Stimulated activated effector memory CD8-positive, alpha-beta T cell treated with anti-CD3 and anti-CD28 coated beads, Interleukin-12 subunit alpha, Interleukin-12 subunit beta, amount 100 ng/mL, for 72 hours (primary cell): ENCODE measurements around the gene EIF4B.

Source experiments
- ATAC-seq: fragments of 150-1000 bp; cut with Tn5 transposase; 2 replicates; pipeline ENCODE4 v1.10.0; 2021
- DNase-seq, 2 donors: peaks; one replicate each; pipeline ENCODE4 v3.0.0; 2021 to 2022; ENCODE audit warnings: low spot score in 2 of 2
- H3K27ac Mint-ChIP-seq: one replicate; pipeline ENCODE4 v1.8.0; 2022; ENCODE audit warnings: mild to moderate bottlenecking, mixed read lengths
- H3K36me3 Mint-ChIP-seq: one replicate; pipeline ENCODE4 v1.8.0; 2022; ENCODE audit warnings: mild to moderate bottlenecking, mixed read lengths
- H3K4me1 Mint-ChIP-seq: one replicate; pipeline ENCODE4 v1.8.0; 2022; ENCODE audit warnings: mixed read lengths
- H3K4me3 Mint-ChIP-seq: one replicate; pipeline ENCODE4 v1.8.0; 2022; ENCODE audit warnings: mild to moderate bottlenecking, mixed read lengths
- H3K9me3 Mint-ChIP-seq: one replicate; pipeline ENCODE4 v1.8.0; 2022; ENCODE audit warnings: mixed read lengths

Gene EIF4B

GRCh38 chr12:53047221-53048032 is 41.2 kb downstream of the EIF4B start:
- peak; percentile 68 to 85 for DNase-seq
- Mint-ChIP-seq H3K9me3 (no peaks in the 10 kb centered on the region), H3K27ac (peak overlapping the region; percentile 89), H3K36me3 (peaks cover 16% of the 10 kb centered on the region), H3K4me3 (peak overlapping the region; percentile 87), H3K4me1 (peaks cover 57% of the 10 kb centered on the region)
- ATAC-seq, result peak; percentile 80

- no peaks in the 10 kb centered on the region for H3K9me3 Mint-ChIP-seq
- peaks cover 57% of the 10 kb centered on the region for H3K4me1 Mint-ChIP-seq
- H3K4me3 Mint-ChIP-seq, result peak overlapping the region; percentile 87
- ATAC-seq (no peak), DNase-seq (peak in 1 of 2 donors; percentile 52)
- H3K27ac Mint-ChIP-seq, result peak overlapping the region; percentile 61
- peaks cover 13% of the 10 kb centered on the region for H3K36me3 Mint-ChIP-seq
Measured at GRCh38 chr12:53048033-53048779, 42.0 kb downstream of the EIF4B start.

- DNase-seq, result peak in 1 of 2 donors; percentile 55
- Mint-ChIP-seq H3K4me3 (no peak overlapping the region), H3K36me3 (peaks cover 13% of the 10 kb centered on the region), H3K4me1 (peaks cover 62% of the 10 kb centered on the region), H3K9me3 (no peaks in the 10 kb centered on the region), H3K27ac (peak overlapping the region; percentile 26)
- ATAC-seq, result no peak
Measured at GRCh38 chr12:53048780-53049401, 42.6 kb downstream of the EIF4B start.

- Mint-ChIP-seq H3K9me3 (no peaks in the 10 kb centered on the region), H3K4me1 (peaks cover 63% of the 10 kb centered on the region), H3K36me3 (peaks cover 19% of the 10 kb centered on the region), H3K27ac (peak within 1 kb of the TSS; percentile 26), H3K4me3 (no peak within 1 kb of the TSS)
- DNase-seq (no peak), ATAC-seq (no peak)
Measured at GRCh38 chr12:53049571-53050318, 43.5 kb downstream of the EIF4B start, which contains the start of gene TNS2. Gene TNS2, plus strand, starts transcription at chr12:53050065. Its CDS starts 121 bp downstream, at chr12:53050186.

- ATAC-seq, result no peak
Measured at GRCh38 chr12:53050426-53051057, 44.3 kb downstream of the EIF4B start.

GRCh38 chr12:53051058-53051880 is 45.0 kb downstream of the EIF4B start:
- peaks cover 55% of the 10 kb centered on the region for H3K4me1 Mint-ChIP-seq
- H3K36me3 Mint-ChIP-seq, result peaks cover 12% of the 10 kb centered on the region
- ATAC-seq (no peak), DNase-seq (no peak)
- no peak overlapping the region for H3K4me3 Mint-ChIP-seq
- no peaks in the 10 kb centered on the region for H3K9me3 Mint-ChIP-seq
- H3K27ac Mint-ChIP-seq, result no peak overlapping the region

More at GRCh38 chr12:53050426-53051057, 44.3 kb downstream of the EIF4B start:
- no peak for DNase-seq
- peaks cover 18% of the 10 kb centered on the region for H3K36me3 Mint-ChIP-seq
- H3K4me1 Mint-ChIP-seq, result peaks cover 60% of the 10 kb centered on the region
- no peak overlapping the region for H3K4me3 Mint-ChIP-seq
- H3K9me3 Mint-ChIP-seq, result no peaks in the 10 kb centered on the region
- no peak overlapping the region for H3K27ac Mint-ChIP-seq

GRCh38 chr12:53051881-53052412 is 45.7 kb downstream of the EIF4B start:
- no peak for DNase-seq
- peaks cover 12% of the 10 kb centered on the region for H3K36me3 Mint-ChIP-seq
- no peak for ATAC-seq
- H3K9me3 Mint-ChIP-seq, result no peaks in the 10 kb centered on the region
- H3K4me1 Mint-ChIP-seq, result peaks cover 48% of the 10 kb centered on the region
- H3K4me3 Mint-ChIP-seq, result no peak overlapping the region
- no peak overlapping the region for H3K27ac Mint-ChIP-seq

- Mint-ChIP-seq H3K4me3 (no peak overlapping the region), H3K9me3 (no peaks in the 10 kb centered on the region), H3K36me3 (peaks cover 10% of the 10 kb centered on the region), H3K27ac (no peak overlapping the region), H3K4me1 (peaks cover 47% of the 10 kb centered on the region)
- no peak for DNase-seq
- ATAC-seq, result no peak
Measured at GRCh38 chr12:53052419-53053217, 46.4 kb downstream of the EIF4B start.

- peak overlapping the region; percentile 90 for H3K27ac Mint-ChIP-seq
- ATAC-seq, result peak; percentile 4
- no peaks in the 10 kb centered on the region for H3K9me3 Mint-ChIP-seq
- H3K4me3 Mint-ChIP-seq, result peak overlapping the region; percentile 89
- H3K36me3 Mint-ChIP-seq, result peaks cover 6% of the 10 kb centered on the region
- DNase-seq, result peak in 1 of 2 donors; percentile 70
- peaks cover 41% of the 10 kb centered on the region for H3K4me1 Mint-ChIP-seq
Measured at GRCh38 chr12:53053218-53054111, 47.2 kb downstream of the EIF4B start.

GRCh38 chr12:53054112-53054878 is 48.0 kb downstream of the EIF4B start:
- Mint-ChIP-seq H3K4me1 (peaks cover 33% of the 10 kb centered on the region), H3K27ac (peak overlapping the region; percentile 90), H3K4me3 (peak overlapping the region; percentile 89), H3K9me3 (no peaks in the 10 kb centered on the region), H3K36me3 (peaks cover 6% of the 10 kb centered on the region)
- DNase-seq (peak; percentile 85 to 96), ATAC-seq (peak; percentile 92)

GRCh38 chr12:53055471-53056266 is 49.4 kb downstream of the EIF4B start:
- Mint-ChIP-seq H3K27ac (no peak overlapping the region), H3K4me3 (peak overlapping the region; percentile 89), H3K4me1 (peaks cover 29% of the 10 kb centered on the region), H3K9me3 (no peaks in the 10 kb centered on the region), H3K36me3 (peaks cover 6% of the 10 kb centered on the region)
- DNase-seq (no peak), ATAC-seq (no peak)
